ENCODE measurements around the gene FYB1. TPM values are rescaled to one million over a fixed set of nuclear protein-coding genes. Genes with fewer than 3 reads are reported as not detected.

Gene FYB1
- total RNA-seq, 2 experiments from 2014 or later, result 105 to 106 TPM

DNA sequence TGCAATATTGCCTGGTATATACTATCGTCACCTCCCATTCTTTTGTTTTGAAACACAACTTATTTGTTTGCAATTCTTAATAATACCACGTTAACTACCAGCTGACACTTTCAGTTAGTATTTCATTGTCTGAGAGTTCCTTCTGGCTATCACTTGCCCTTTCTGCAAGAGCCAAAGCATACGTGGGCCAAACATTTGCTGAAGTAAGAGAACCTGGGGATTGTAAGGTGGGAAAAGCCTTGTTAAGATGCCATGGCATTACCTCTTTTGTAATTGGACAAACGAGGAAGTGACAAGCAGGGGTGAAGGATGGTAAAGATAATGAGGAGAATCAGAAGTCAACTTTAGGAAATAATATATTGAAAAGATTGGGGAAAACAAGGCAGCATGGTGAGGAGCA, 47.7 kb downstream of the FYB1 start:
- ChIA-PET CTCF (interaction anchor here (1.2 to 1.3 kb wide), 2 partner anchors 15 to 111 kb away, joined by 3 to 5 read pairs; no protein-coding TSS in a partner anchor), POLR2A (interaction anchor here (1.1 to 2.3 kb wide), 2 partner anchors 24 to 41 kb away, joined by 3 to 6 read pairs; no protein-coding TSS in a partner anchor)
- Mint-ChIP-seq H3K9me3 (peaks cover 10% of the 10 kb centered on the region), H3K27me3 (no peaks in the 10 kb centered on the region), H3K4me1 (ENCODE audit: low read depth) (peaks cover 92% of the 10 kb centered on the region), H3K4me3 (peak overlapping the region; percentile 0), H3K27ac (peak overlapping the region; percentile 77), H3K36me3 (peaks cover 19% of the 10 kb centered on the region)
- DNase-seq, result no peak
- intact Hi-C loops (cut with micrococcal nuclease), result loop anchor here (10.0 kb wide), 2 partner anchors 1053 to 1233 kb away; no protein-coding TSS in a partner anchor

DNA sequence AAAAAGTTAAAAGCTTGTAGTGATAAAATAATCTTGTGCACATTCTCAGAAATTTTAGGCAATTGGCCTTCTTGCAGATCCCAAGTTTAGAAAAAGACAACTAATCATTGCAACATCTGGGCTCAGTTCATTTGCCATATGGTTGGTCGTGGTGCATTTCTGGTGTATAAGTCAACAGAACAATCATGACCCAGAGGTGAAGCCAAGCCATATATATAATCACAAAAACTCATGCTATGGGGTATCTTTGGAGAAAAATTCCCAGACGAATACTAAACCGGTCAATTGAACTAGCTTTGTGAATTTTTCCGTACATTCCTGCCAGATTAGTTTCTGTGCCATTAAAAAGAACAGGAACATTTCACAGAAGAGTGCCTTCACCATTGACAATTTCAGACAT, 50.3 kb downstream of the FYB1 start:
- POLR2A ChIA-PET, result interaction anchor here (1.3 kb wide), 1 partner anchor 43 kb away, joined by 5 read pairs; no protein-coding TSS in a partner anchor

DNA sequence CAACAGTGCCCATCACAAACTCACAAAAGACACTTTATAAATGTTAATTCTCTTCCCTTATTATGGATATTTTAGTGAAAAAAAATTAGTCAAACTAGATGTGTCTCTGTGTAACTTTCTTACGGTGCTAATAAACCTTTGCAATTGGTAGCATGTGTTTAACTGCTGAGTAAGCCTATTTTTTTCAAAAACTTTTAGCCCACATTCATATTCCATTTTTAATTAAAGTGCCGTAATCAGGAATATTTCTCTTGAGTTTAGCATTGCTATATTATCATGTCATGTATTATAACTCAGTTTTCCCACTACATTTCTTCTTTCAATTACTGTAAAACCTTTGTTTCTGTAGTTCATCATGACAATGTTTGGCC, 51.4 kb downstream of the FYB1 start:
- intact Hi-C loops (cut with micrococcal nuclease), result no loop called here
- CTCF ChIA-PET, result interaction anchor here (1.5 kb wide), 1 partner anchor 11 kb away, joined by 3 read pairs; no protein-coding TSS in a partner anchor

More for the DNA sequence above, 50.3 kb downstream of the FYB1 start:
- Mint-ChIP-seq H3K27me3 (no peaks in the 10 kb centered on the region), H3K9me3 (peaks cover 10% of the 10 kb centered on the region), H3K27ac (peak overlapping the region; percentile 77), H3K4me3 (peak overlapping the region; percentile 51), H3K4me1 (ENCODE audit: low read depth) (peaks cover 92% of the 10 kb centered on the region), H3K36me3 (peaks cover 27% of the 10 kb centered on the region)
- CTCF ChIA-PET, result interaction anchor here (0.9 kb wide), 1 partner anchor 27 kb away, joined by 3 read pairs; no protein-coding TSS in a partner anchor
- intact Hi-C loops (cut with micrococcal nuclease), result no loop called here
- DNase-seq, result no peak

DNA sequence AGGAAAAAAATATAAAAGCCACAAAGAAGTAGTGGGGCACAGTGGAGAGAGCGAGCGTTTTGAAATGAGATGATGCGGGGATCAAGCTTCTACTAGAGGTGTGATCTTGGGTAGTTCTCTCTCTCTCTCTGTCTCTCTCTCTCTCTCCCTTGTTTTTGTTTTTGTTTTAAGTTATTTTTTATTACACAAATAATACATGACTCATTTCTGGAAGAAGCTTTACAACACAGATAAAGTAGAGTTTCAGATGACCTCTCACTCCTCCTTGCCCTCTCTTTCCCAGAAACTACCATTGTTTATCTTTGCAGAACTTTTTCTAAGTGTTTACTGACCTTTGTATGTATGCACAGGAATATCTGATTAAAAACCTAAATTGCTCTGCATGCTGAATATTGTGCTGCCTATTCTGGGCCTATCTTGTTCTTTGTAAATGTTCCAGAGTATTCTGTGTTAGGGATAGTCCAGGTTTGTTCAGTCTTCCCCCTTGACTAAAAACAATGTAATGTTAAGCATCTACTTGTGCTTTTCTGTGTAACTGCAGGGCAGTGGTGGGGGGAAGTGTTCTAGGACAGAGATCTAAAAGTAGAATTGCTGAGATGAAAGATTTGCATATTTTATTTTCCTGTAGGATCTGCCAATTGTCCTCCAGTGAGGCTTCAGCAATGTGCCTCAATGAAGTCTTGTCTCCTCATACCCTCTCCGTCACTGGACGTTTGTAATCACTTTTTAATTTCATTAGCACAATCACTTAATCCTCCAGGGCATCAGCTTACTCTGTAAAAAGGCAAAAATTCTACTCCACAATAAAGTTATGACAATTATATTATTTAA, 52.0 kb downstream of the FYB1 start:
- peaks cover 84% of the 10 kb centered on the region for H3K4me1 Mint-ChIP-seq (ENCODE audit: low read depth)
- POLR2A ChIA-PET, result interaction anchor here (5.4 kb wide), 1 partner anchor 9 kb away, joined by 53 read pairs; no protein-coding TSS in a partner anchor
- peak overlapping the region; percentile 54 for H3K4me3 Mint-ChIP-seq
- H3K9me3 Mint-ChIP-seq, result no peaks in the 10 kb centered on the region
- no peak for DNase-seq
- CTCF ChIA-PET, result interaction anchor here (0.7 to 1.5 kb wide), 4 partner anchors 10 to 28 kb away, joined by 3 read pairs; no protein-coding TSS in a partner anchor
- H3K36me3 Mint-ChIP-seq, result peaks cover 20% of the 10 kb centered on the region
- H3K27ac Mint-ChIP-seq, result peak overlapping the region; percentile 76
- intact Hi-C loops (cut with micrococcal nuclease), result no loop called here
- H3K27me3 Mint-ChIP-seq, result no peaks in the 10 kb centered on the region

More for the DNA sequence above, 51.4 kb downstream of the FYB1 start:
- Mint-ChIP-seq H3K27me3 (no peaks in the 10 kb centered on the region), H3K9me3 (peaks cover 6% of the 10 kb centered on the region), H3K4me3 (peak overlapping the region; percentile 54), H3K27ac (peak overlapping the region; percentile 76), H3K4me1 (ENCODE audit: low read depth) (peaks cover 90% of the 10 kb centered on the region), H3K36me3 (peaks cover 23% of the 10 kb centered on the region)
- no peak for DNase-seq
- POLR2A ChIA-PET, result no interaction called here

DNA sequence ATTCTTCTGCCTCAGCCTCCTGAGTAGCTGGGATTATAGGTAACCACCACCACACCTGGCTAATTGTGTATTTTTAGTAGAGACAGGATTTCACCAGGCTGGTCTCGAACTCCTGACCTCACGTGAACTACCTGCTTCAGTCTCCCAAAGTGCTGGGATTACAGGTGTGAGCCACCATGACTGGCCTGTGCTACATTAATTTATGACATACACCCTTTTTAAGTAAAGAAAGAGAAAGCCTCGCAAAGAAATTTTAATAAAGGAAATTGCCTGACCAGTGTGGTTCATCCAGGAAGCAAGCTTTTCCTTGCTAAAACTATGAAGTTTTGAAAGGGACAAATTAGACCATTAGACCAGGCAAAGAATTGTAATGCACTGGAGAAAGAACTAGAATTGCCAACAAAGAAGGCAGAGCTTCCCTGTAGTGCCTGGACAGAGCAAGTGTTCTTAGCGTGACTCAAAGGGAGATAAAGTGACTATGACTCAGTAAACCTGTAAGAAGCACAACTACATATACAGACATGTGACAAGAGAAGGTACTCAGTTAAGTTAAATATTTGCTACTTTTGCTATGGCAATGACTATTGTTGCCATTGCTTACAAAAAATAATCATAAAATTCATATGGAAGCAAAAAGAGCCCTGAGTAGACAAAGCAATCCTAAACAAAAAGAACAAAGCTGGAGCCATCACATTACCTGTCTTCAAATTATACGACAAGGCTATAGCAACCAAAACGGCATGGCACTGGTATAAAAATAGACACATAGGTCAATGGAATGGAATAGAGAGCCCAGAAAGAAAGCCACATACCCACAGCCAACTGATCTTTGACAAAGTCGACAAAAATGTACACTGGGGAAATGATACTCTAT, 54.6 kb downstream of the FYB1 start:
- Mint-ChIP-seq H3K9me3 (no peaks in the 10 kb centered on the region), H3K27ac (peak overlapping the region; percentile 96), H3K36me3 (peaks cover 18% of the 10 kb centered on the region), H3K27me3 (no peaks in the 10 kb centered on the region), H3K4me1 (ENCODE audit: low read depth) (peaks cover 80% of the 10 kb centered on the region), H3K4me3 (peak overlapping the region; percentile 75)
- POLR2A ChIA-PET, result interaction anchor here (0.6 to 5.4 kb wide), 15 partner anchors 11 to 160 kb away, joined by 3 to 53 read pairs (median 5); no protein-coding TSS in a partner anchor
- intact Hi-C loops (cut with micrococcal nuclease), result loop anchor here (1.0 kb wide), 4 partner anchors 7 to 44 kb away; no protein-coding TSS in a partner anchor
- peak; percentile 42 for DNase-seq
- CTCF ChIA-PET, result interaction anchor here (0.6 to 3.9 kb wide), 12 partner anchors 11 to 889 kb away, joined by 3 to 34 read pairs (median 6); no protein-coding TSS in a partner anchor

DNA sequence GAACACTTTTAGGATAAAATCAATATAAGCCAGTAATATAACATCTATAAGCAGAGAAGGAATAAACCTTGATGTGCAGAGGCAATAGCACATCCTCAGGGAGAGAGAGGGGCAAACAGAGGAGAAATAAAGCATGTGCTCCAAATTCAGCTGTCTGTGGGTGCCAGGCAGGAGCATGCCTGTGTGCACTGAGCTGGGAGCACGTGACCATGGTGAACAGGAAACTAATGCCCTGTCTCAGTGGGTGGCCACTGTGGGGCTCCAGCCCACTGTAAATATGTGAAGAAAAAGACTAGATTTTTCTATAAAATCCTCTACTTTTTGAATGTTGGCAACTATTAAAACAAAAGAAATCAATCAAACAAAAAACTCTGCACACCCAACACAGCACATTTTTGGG, 55.3 kb downstream of the FYB1 start:
- Mint-ChIP-seq H3K36me3 (peaks cover 15% of the 10 kb centered on the region), H3K9me3 (no peaks in the 10 kb centered on the region), H3K4me3 (peak overlapping the region; percentile 75), H3K27ac (peak overlapping the region; percentile 96), H3K27me3 (no peaks in the 10 kb centered on the region), H3K4me1 (ENCODE audit: low read depth) (peaks cover 80% of the 10 kb centered on the region)
- intact Hi-C loops (cut with micrococcal nuclease), result no loop called here
- ChIA-PET POLR2A (interaction anchor here (0.8 to 5.4 kb wide), 12 partner anchors 11 to 49 kb away, joined by 3 to 53 read pairs (median 6); no protein-coding TSS in a partner anchor), CTCF (interaction anchor here (0.6 to 3.9 kb wide), 10 partner anchors 12 to 890 kb away, joined by 3 to 34 read pairs (median 8); no protein-coding TSS in a partner anchor)
- DNase-seq, result peak; percentile 65

DNA sequence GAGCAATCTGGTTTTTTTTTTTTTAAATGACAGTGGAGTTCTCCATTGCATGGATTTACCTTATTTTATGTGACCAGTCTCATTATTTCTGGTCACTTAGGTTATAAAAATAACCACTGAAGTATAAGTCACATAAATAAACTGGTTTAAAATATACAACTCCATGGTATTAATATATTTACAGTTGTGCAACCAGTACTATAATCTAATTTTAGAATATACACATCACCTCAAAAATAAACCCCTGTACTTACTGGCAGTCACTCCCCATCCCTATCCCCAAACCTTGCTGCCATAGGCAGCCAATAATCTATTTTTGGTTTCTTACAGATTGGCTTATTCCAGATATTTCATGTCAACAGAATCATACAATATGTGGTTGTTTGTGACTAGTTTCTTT, 57.8 kb downstream of the FYB1 start:
- Mint-ChIP-seq H3K4me3 (peak overlapping the region; percentile 63), H3K27me3 (no peaks in the 10 kb centered on the region), H3K27ac (peak overlapping the region; percentile 75), H3K36me3 (peaks cover 13% of the 10 kb centered on the region), H3K4me1 (ENCODE audit: low read depth) (peaks cover 80% of the 10 kb centered on the region), H3K9me3 (no peaks in the 10 kb centered on the region)
- ChIA-PET POLR2A (interaction anchor here (1.5 kb wide), 1 partner anchor 39 kb away, joined by 5 read pairs; no protein-coding TSS in a partner anchor), CTCF (interaction anchor here (1.1 to 1.4 kb wide), 2 partner anchors 17 to 39 kb away, joined by 3 read pairs; no protein-coding TSS in a partner anchor)
- intact Hi-C loops (cut with micrococcal nuclease), result no loop called here
- DNase-seq, result no peak

DNA sequence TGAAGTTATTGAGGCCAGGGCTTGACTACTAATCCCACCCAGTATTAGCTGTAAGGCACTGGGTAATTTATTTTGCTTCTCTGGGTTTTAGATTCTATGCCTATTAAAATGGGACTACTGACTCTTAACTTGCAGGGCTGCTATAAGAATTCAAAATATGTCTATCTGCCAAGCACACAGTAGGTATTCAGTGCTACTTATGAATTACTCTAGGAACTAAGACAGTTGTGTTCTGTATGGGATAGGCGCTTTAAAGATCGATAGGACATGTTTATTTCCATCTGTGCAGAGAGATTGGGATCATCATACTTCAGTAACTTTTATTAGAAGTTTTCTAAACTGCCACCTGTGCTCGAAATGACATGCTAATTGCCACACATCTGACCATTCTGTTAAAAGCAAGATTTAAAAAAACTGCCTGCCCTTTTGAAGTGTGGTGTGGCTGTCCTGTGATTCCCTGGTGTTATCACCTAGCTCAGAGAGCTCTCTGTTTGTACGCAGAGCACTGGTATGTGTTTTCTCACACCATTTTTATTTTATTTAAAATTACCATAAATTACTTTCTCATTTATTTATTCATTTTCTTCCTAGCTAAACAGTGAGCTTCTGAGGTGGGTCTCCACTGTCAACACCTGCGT, 58.7 kb downstream of the FYB1 start:
- ChIA-PET CTCF (interaction anchor here (1.1 to 5.0 kb wide), 4 partner anchors 18 to 56 kb away, joined by 3 to 34 read pairs (median 5); no protein-coding TSS in a partner anchor), POLR2A (interaction anchor here (1.4 to 1.5 kb wide), 4 partner anchors 17 to 45 kb away, joined by 3 to 5 read pairs (median 4); no protein-coding TSS in a partner anchor)
- peaks cover 10% of the 10 kb centered on the region for H3K36me3 Mint-ChIP-seq
- intact Hi-C loops (cut with micrococcal nuclease), result no loop called here
- H3K9me3 Mint-ChIP-seq, result no peaks in the 10 kb centered on the region
- H3K4me3 Mint-ChIP-seq, result peak overlapping the region; percentile 71
- H3K27me3 Mint-ChIP-seq, result no peaks in the 10 kb centered on the region
- peaks cover 78% of the 10 kb centered on the region for H3K4me1 Mint-ChIP-seq (ENCODE audit: low read depth)
- DNase-seq, result no peak
- H3K27ac Mint-ChIP-seq, result peak overlapping the region; percentile 90

DNA sequence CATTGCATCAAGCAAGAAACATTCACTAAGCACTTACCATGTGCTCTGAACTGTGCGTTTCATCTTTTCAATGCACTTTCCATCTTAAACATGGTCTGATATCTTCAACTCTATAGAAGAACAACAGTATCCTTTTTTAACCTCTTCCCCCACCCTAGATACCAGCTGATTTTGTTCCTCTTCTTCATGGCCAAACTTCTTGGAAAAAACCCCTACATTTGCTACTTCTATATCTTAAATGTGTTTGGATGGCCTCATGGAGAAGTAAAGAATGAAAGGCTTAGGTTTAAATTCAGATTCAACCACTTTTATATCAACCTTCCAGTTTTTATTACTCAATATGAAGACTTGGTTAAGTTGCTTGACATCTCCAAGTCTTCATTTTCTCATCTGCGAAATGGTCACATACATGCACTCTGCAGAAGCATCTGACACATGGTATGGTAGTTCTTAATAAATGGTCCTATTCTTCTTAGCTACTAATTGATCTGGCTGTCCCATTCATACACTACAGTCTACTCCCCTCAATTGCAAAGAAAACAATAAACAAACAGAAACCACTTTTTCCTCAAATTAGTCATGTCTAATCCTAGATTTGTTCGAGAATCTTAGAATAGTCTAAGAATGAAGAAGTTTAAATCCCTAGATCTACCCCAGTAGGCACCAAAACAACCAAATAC, 59.4 kb downstream of the FYB1 start:
- H3K4me3 Mint-ChIP-seq, result peak overlapping the region; percentile 71
- no peak for DNase-seq
- no peaks in the 10 kb centered on the region for H3K9me3 Mint-ChIP-seq
- H3K36me3 Mint-ChIP-seq, result peaks cover 4% of the 10 kb centered on the region
- ChIA-PET CTCF (interaction anchor here (1.4 to 5.0 kb wide), 3 partner anchors 19 to 57 kb away, joined by 3 to 34 read pairs (median 7); no protein-coding TSS in a partner anchor), POLR2A (interaction anchor here (1.4 to 1.5 kb wide), 4 partner anchors 17 to 45 kb away, joined by 3 to 5 read pairs (median 4); no protein-coding TSS in a partner anchor)
- intact Hi-C loops (cut with micrococcal nuclease), result no loop called here
- H3K27ac Mint-ChIP-seq, result peak overlapping the region; percentile 90
- H3K27me3 Mint-ChIP-seq, result no peaks in the 10 kb centered on the region
- H3K4me1 Mint-ChIP-seq (ENCODE audit: low read depth), result peaks cover 74% of the 10 kb centered on the region

DNA sequence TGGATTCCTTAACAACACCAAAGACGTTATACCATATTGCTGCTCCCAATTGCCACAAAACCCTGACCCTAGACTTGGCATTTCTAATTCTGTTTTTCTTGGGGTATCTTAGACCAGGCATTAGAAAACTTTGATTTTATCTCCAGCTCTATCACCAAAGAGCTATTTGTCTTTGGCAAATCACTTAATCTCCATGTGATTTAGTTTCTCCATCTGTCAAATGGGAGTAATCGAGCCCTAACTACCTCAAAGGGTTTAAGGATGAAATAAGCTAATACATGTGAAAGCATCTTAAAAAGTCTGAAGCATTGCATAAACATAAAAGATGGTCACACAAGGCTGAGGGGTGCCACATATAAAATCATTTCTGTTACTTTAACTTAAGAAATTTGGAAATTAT, 60.6 kb downstream of the FYB1 start:
- ChIA-PET CTCF (interaction anchor here (2.2 to 5.0 kb wide), 2 partner anchors 53 to 58 kb away, joined by 7 to 34 read pairs; no protein-coding TSS in a partner anchor), POLR2A (interaction anchor here (0.9 to 2.2 kb wide), 3 partner anchors 19 to 53 kb away, joined by 3 to 12 read pairs (median 4); no protein-coding TSS in a partner anchor)
- H3K4me1 Mint-ChIP-seq (ENCODE audit: low read depth), result peaks cover 70% of the 10 kb centered on the region
- H3K27ac Mint-ChIP-seq, result peak overlapping the region; percentile 90
- peaks cover 3% of the 10 kb centered on the region for H3K36me3 Mint-ChIP-seq
- intact Hi-C loops (cut with micrococcal nuclease), result no loop called here
- peak overlapping the region; percentile 71 for H3K4me3 Mint-ChIP-seq
- no peaks in the 10 kb centered on the region for H3K27me3 Mint-ChIP-seq
- DNase-seq, result no peak
- H3K9me3 Mint-ChIP-seq, result no peaks in the 10 kb centered on the region

All from activated CD4-positive, alpha-beta memory T cell treated with anti-CD3 and anti-CD28 coated beads for 36 hours (primary cell).